GM12873 (cell line): ENCODE results near the gene BAZ2B.

Experiments used
- CTCF ChIP-seq: IDR thresholded peaks from 2 replicates; pipeline ENCODE4 v1.5.1; 2012; ENCODE audit warnings: low read depth, mild to moderate bottlenecking, moderate library complexity, low read length, control low read depth; ENCODE audit not compliant: insufficient read depth; ENCODE audit errors: missing control alignments

BAZ2B gene

DNA sequence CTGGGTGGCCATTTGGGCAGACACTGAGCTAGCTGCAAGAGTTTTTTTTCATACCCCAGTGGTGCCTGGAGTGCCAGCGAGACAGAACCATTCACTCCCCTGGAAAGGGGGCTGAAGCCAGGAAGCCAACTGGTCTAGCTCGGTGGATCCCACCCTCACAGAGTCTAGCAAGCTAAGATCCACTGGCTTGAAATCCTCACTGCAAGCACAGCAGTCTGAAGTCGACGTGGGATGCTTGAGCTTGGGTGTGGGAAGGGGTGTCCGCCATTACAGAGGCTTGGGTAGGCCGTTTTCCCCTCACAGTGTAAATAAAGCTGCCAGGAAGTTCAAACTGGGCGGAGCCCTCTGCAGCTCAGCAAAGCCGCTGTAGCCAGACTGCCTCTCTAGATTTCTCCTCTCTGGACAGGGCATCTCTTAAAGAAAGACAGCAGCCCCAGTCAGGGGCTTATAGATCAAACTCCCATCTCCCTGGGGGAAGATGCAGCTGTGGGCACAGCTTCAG is 260.2 kb downstream of the BAZ2B start:
- TF ChIP-seq CTCF, result no peak

DNA sequence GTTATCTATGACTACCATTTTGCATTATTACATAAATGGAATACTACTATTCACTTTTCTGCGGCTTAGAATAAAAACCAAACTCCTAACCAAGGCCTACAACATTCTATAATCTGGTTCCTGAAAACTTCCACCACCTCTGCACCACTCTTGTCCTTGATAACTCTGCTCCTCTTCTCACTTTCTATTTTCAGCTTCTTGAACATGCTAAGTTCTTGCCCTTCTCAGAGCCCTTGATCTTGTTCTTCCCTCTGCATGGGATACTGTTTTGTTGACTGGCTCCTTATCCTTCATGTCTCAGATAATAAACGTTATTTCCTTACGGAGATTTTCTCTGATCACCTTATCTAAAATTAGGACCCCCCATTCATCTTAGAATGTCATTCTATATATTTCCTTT is 264.4 kb downstream of the BAZ2B start:
- TF ChIP-seq CTCF, result no peak

GRCh38 chr2:159349674-159350299 is 266.6 kb downstream of the BAZ2B start:
- no peak for TF ChIP-seq CTCF

DNA sequence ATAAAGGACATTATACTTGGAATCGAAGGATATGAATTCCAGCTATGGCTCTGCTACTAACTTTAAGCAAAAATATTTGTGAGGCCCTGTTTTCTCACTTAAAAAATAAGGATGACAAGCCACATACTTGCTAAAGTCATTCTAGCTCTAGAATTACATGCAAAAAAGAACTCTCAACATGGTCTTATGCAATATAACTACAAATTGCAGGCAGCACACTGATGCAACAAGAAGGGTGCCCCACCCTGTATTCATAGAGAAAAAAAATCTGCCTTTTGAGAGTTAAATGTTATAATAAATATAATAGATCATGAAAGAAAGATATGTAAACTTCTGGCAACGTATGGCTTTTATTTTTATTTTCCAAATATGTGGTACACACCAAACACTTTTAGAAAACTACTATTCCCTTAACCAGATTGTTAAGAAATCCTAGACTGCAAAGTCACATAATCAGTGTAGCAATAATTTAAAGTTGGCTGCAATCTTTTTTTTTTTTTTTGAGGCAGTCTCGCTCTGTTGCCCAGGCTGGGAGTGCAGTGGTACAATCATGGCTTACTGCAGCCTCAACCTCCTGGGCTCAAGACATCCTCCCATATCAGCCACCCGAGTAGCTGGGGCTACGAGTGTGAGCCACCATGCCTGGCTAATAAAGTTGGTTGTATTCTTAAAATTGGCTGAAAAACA is 289.6 kb downstream of the BAZ2B start:
- TF ChIP-seq CTCF, result no peak

GRCh38 chr2:159322419-159322818 is 293.9 kb downstream of the BAZ2B start:
- no peak for TF ChIP-seq CTCF

GRCh38 chr2:159317392-159318088 is 298.8 kb downstream of the BAZ2B start:
- no peak for TF ChIP-seq CTCF

- no peak for TF ChIP-seq CTCF
These were observed 308.4 kb downstream of the BAZ2B start for GRCh38 chr2:159307942-159308341.
